CD14-positive monocyte (primary cell): ENCODE measurements around the gene SYNE1. TPM values are rescaled to one million over a fixed set of nuclear protein-coding genes. Genes with fewer than 3 reads are reported as not detected.

ENCODE experiments used
- DNase-seq, 3 donors: peaks; one replicate each; pipeline ENCODE4 v3.0.0-alpha.2; 2011 to 2022
- H2AFZ ChIP-seq: 2 replicates; pipeline ENCODE4 v1.6.0; 2012; ENCODE audit warnings: mild to moderate bottlenecking, low read depth, low read length, inconsistent platforms; ENCODE audit not compliant: insufficient read depth, poor library complexity, severe bottlenecking
- H3K27ac ChIP-seq, 2 donors: 1 replicate in 1 of 2; 2 replicates in 1 of 2; pipeline ENCODE4 v1.5.1; 2012 to 2013; ENCODE audit warnings: low read length in 2 of 2, control low read depth in 1 of 2, inconsistent platforms in 1 of 2, low read depth in 1 of 2, mild to moderate bottlenecking in 1 of 2
- H3K27me3 ChIP-seq, 2 donors: one replicate each; pipeline versions ENCODE4 v1.6.0 to v1.6.1; 2011 to 2013; ENCODE audit warnings: low read length in 2 of 2; ENCODE audit not compliant: control insufficient read depth in 2 of 2, insufficient read depth in 2 of 2
- H3K36me3 ChIP-seq, 2 donors: replicated peaks in 1 of 2; 1 replicate in 1 of 2; 2 replicates in 1 of 2; pipeline versions ENCODE4 v1.5.1 to v1.6.1; 2012 to 2013; ENCODE audit warnings: low read length in 2 of 2, control low read depth in 1 of 2, inconsistent platforms in 1 of 2, mild to moderate bottlenecking in 1 of 2; ENCODE audit not compliant: insufficient read depth in 2 of 2, control insufficient read depth in 1 of 2
- H3K4me1 ChIP-seq, 2 donors: 1 replicate in 1 of 2; 2 replicates in 1 of 2; pipeline versions ENCODE4 v1.5.1 to v1.6.1; 2012 to 2013; ENCODE audit warnings: low read length in 2 of 2, control low read depth in 1 of 2, inconsistent platforms in 1 of 2, mild to moderate bottlenecking in 1 of 2, moderate library complexity in 1 of 2; ENCODE audit not compliant: insufficient read depth in 2 of 2, control insufficient read depth in 1 of 2
- H3K4me2 ChIP-seq: replicated peaks from 2 replicates; pipeline ENCODE3; 2012; ENCODE audit warnings: low read length, moderate library complexity, mild to moderate bottlenecking; ENCODE audit not compliant: poor library complexity, severe bottlenecking; ENCODE audit errors: extremely low read depth
- H3K4me3 ChIP-seq, 3 experiments: fragments of 200-600 bp in 1 of 3; sonication (generic) in 1 of 3; replicated peaks in 1 of 3; 1 replicate in 2 of 3; 2 replicates in 1 of 3; pipeline ENCODE4 v1.5.1; 2011 to 2013; ENCODE audit warnings: low read length in 3 of 3, mild to moderate bottlenecking in 3 of 3, control low read depth in 2 of 3, low read depth in 2 of 3, inconsistent platforms in 1 of 3, moderate library complexity in 1 of 3
- H3K79me2 ChIP-seq: 2 replicates; pipeline ENCODE4 v1.6.0; 2012; ENCODE audit warnings: mild to moderate bottlenecking, control low read depth, inconsistent platforms, low read length, moderate library complexity; ENCODE audit not compliant: insufficient read depth
- H3K9ac ChIP-seq: 2 replicates; pipeline ENCODE4 v1.6.0; 2017; ENCODE audit warnings: low read length, mild to moderate bottlenecking; ENCODE audit not compliant: insufficient read depth, poor library complexity, severe bottlenecking
- H3K9me3 ChIP-seq, 2 donors: replicated peaks in 1 of 2; 1 replicate in 1 of 2; 2 replicates in 1 of 2; pipeline versions ENCODE4 v1.5.1 to v1.6.1; 2012 to 2013; ENCODE audit warnings: low read length in 2 of 2, control low read depth in 1 of 2; ENCODE audit not compliant: control insufficient read depth in 1 of 2, insufficient read depth in 1 of 2
- H4K20me1 ChIP-seq: 2 replicates; pipeline ENCODE4 v1.6.0; 2012; ENCODE audit warnings: mild to moderate bottlenecking, low read length, control low read depth, moderate library complexity; ENCODE audit not compliant: insufficient read depth
- H3K27ac Mint-ChIP-seq, 7 donors: one replicate each; pipeline ENCODE4 v1.8.0; 2020; ENCODE audit warnings: mild to moderate bottlenecking in 7 of 7, mixed read lengths in 7 of 7, moderate library complexity in 6 of 7, inconsistent platforms in 2 of 7
- H3K27me3 Mint-ChIP-seq, 3 donors: one replicate each; pipeline ENCODE4 v1.8.0; 2021 to 2022; ENCODE audit warnings: low read depth in 3 of 3, mild to moderate bottlenecking in 3 of 3, mixed read lengths in 3 of 3, moderate library complexity in 3 of 3, inconsistent platforms in 1 of 3
- H3K36me3 Mint-ChIP-seq, 2 donors: one replicate each; pipeline ENCODE4 v1.8.0; 2020; ENCODE audit warnings: mixed read lengths in 2 of 2, inconsistent platforms in 1 of 2, mild to moderate bottlenecking in 1 of 2
- H3K4me1 Mint-ChIP-seq: one replicate; pipeline ENCODE4 v1.8.0; 2020; ENCODE audit warnings: mild to moderate bottlenecking, mixed read lengths
- H3K4me3 Mint-ChIP-seq, 2 donors: one replicate each; pipeline ENCODE4 v1.8.0; 2020; ENCODE audit warnings: mild to moderate bottlenecking in 2 of 2, mixed read lengths in 2 of 2, moderate library complexity in 1 of 2
- H3K9me3 Mint-ChIP-seq, 7 donors: one replicate each; pipeline ENCODE4 v1.8.0; 2020 to 2022; ENCODE audit warnings: mixed read lengths in 7 of 7, mild to moderate bottlenecking in 6 of 7, moderate library complexity in 6 of 7, inconsistent platforms in 2 of 7
- WGBS: methylation state at CpG from one replicate; pipeline ENCODE4 v1.1.5; 2013; ENCODE audit warnings: missing lambda C conversion rate; ENCODE audit not compliant: insufficient coverage; 5-methylcytosine and 5-hydroxymethylcytosine counted together
- intact Hi-C, 2 donors: fragments of 100-400 bp; cut with micrococcal nuclease; formaldehyde crosslinking; loops; one replicate each; pipeline versions ENCODE4 v1.15.0 to v1.15.1; 2023
- polyA plus RNA-seq, 3 donors: library from polyadenylated mRNA; depleted of rRNA in 1 of 3; unstranded in 2 of 3; stranded (reverse) in 1 of 3; fragments of 300-500 nt in 2 of 3; fragments of >200 nt in 1 of 3; fragmentation: Illumina TruSeq in 2 of 3; gene quantifications; 1 replicate in 2 of 3; 2 replicates in 1 of 3; pipeline ENCODE4 v1.2.3, GENCODE V29; 2012 to 2021
- TF ChIP-seq, protein P1 (sequence below): fragments of 200-600 bp; IDR thresholded peaks from one replicate; pipeline ENCODE4 v1.8.0; 2022; ENCODE audit warnings: antibody characterized with exemption, mild to moderate bottlenecking

SYNE1 gene
- polyA plus RNA-seq, 3 donors: 3.7 to 24.5 (median 8.1) TPM

DNA sequence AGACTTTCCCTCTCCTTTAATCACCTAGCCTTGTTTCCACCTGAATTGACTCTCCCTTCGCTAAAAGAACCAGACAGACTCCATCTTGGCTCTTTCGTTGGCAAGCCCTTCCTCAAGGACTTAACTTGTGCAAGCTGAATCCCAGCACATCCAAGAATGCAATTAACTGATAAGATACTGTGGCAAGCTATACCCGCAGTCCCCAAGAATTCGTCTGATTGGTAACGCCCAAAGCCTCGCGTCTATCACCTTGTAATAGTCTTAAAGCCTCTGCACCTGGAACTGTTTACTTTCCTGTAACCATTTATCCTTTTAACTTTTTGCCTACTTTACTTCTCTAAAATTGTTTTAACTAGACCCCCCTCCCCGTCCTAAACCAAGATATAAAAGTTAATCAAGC is 45.0 kb upstream of the SYNE1 start:
- TF ChIP-seq, protein P1, sequence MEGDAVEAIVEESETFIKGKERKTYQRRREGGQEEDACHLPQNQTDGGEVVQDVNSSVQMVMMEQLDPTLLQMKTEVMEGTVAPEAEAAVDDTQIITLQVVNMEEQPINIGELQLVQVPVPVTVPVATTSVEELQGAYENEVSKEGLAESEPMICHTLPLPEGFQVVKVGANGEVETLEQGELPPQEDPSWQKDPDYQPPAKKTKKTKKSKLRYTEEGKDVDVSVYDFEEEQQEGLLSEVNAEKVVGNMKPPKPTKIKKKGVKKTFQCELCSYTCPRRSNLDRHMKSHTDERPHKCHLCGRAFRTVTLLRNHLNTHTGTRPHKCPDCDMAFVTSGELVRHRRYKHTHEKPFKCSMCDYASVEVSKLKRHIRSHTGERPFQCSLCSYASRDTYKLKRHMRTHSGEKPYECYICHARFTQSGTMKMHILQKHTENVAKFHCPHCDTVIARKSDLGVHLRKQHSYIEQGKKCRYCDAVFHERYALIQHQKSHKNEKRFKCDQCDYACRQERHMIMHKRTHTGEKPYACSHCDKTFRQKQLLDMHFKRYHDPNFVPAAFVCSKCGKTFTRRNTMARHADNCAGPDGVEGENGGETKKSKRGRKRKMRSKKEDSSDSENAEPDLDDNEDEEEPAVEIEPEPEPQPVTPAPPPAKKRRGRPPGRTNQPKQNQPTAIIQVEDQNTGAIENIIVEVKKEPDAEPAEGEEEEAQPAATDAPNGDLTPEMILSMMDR: no peak
- Mint-ChIP-seq H3K27me3 (peaks cover 0 to 1% (median under 1%) of the 10 kb centered on the region in 3 donors), H3K9me3 (peaks cover 0 to 8% (median 2%) of the 10 kb centered on the region in 7 donors), H3K4me3 (no peak overlapping the region), H3K36me3 (no peaks in the 10 kb centered on the region), H3K4me1 (peaks cover 7% of the 10 kb centered on the region), H3K27ac (peak overlapping the region in 1 of 7 donors; percentile 21)
- H3K36me3 ChIP-seq: no peaks in the 10 kb centered on the region
- no peak overlapping the region for H3K9ac ChIP-seq
- H3K4me2 ChIP-seq: no peak overlapping the region
- no peaks in the 10 kb centered on the region for H3K27me3 ChIP-seq
- intact Hi-C loops: no loop called here
- 87% methylated on average over 4 of the region's 8 CpGs for WGBS
- no peak overlapping the region for H3K4me3 ChIP-seq
- H3K27ac ChIP-seq: no peak overlapping the region
- no peaks in the 10 kb centered on the region for H3K79me2 ChIP-seq
- H3K9me3 ChIP-seq: peaks cover 0 to 4% of the 10 kb centered on the region in 2 donors
- no peak overlapping the region for H2AFZ ChIP-seq
- peaks cover 0 to 2% of the 10 kb centered on the region in 2 donors for H3K4me1 ChIP-seq
- no peaks in the 10 kb centered on the region for H4K20me1 ChIP-seq
- no peak for DNase-seq

DNA sequence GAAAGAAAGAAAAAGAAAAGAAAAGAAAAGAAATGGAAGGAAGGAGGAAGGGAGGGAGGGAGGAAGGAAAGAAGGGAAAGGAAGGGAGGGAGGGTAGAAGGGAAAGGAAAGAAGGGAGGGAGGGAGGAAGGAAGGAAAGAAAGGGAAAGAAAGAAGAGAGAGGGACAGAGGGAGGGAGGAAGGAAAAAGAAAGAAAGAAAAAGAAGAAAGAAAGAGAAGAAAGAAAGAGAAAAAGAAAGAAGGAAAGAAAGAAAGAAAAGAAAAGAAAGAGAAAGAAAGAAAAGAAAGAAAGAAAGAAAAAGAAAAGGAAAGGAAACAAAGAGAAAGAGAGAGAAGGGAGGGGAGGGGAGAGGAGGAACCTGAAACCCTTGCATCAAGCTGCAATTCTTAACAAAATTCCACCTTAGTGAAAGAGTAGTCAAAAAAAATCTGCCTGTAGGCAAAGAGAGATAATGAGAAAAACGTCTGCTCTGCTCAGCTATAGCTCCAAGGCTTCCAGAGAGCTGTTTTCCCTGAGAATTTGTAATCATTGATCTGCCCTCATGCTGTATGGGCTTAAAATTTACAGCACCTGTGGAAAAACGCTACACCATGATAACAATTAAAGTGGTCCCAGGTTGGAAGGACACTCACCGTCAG is 43.8 kb upstream of the SYNE1 start:
- Histone ChIP-seq H3K4me1 (peaks cover 0 to 2% of the 10 kb centered on the region in 2 donors), H3K27me3 (no peaks in the 10 kb centered on the region), H3K4me3 (no peak overlapping the region), H3K9me3 (peaks cover 0 to 3% of the 10 kb centered on the region in 2 donors), H2AFZ (no peak overlapping the region), H3K4me2 (no peak overlapping the region), H4K20me1 (no peaks in the 10 kb centered on the region), H3K27ac (no peak overlapping the region), H3K9ac (no peak overlapping the region), H3K36me3 (no peaks in the 10 kb centered on the region), H3K79me2 (no peaks in the 10 kb centered on the region)
- Mint-ChIP-seq H3K4me3 (no peak overlapping the region), H3K27ac (no peak overlapping the region), H3K27me3 (peaks cover 0 to 4% (median 1%) of the 10 kb centered on the region in 3 donors), H3K36me3 (no peaks in the 10 kb centered on the region), H3K4me1 (peaks cover 7% of the 10 kb centered on the region), H3K9me3 (peaks cover 0 to 8% (median 2%) of the 10 kb centered on the region in 7 donors)
- 64% methylated on average over 1 of the region's 3 CpGs for WGBS
- TF ChIP-seq, protein P1: no peak
- no peak for DNase-seq
- intact Hi-C loops: no loop called here
